GM23338 (cell line): ENCODE data around the gene GPR22. TPM values are rescaled to one million over a fixed set of nuclear protein-coding genes. Genes with fewer than 3 reads are reported as not detected.

Source experiments
- polyA plus RNA-seq: library from polyadenylated mRNA; unstranded; fragments of >200 nt; fragmentation: Nextera tagmentation; extraction: Ambion mirVana; gene quantifications from 2 replicates; pipeline ENCODE4 v1.2.1, GENCODE V29; 2016
- small RNA-seq: library from RNA; depleted of rRNA; stranded (forward); fragments of <200 nt; gene quantifications from one replicate; pipeline ENCODE3, GENCODE V24; 2014; ENCODE audit warnings: low replicate concordance
- total RNA-seq: library from RNA; depleted of rRNA; stranded (reverse); fragments of >200 nt; shearing (Covaris generic); gene quantifications from 2 replicates; pipeline ENCODE4 v1.2.3, GENCODE V29; 2014; rRNA removed

Gene GPR22
- total and polyA plus RNA-seq, 2 experiments from 2014 or later: 3.4 TPM; not detected in 1

Small RNAs within 50 kb of the gene (small RNA-seq; reads per million reads assigned to genes)
- gene AC002381.1: not detected

Other genes with a start within 250 kb of the GPR22 start
- 36.5 and 40.6 TPM in 2 replicates for gene COG5, start 93.9 kb downstream of the GPR22 start, total RNA-seq
- gene COG5, start 93.9 kb downstream of the GPR22 start, polyA plus RNA-seq: 11.0 and 15.4 TPM in 2 replicates
- 16.8 and 22.9 TPM in 2 replicates for gene DUS4L, start 93.9 kb downstream of the GPR22 start, total RNA-seq
- gene DUS4L, start 93.9 kb downstream of the GPR22 start, polyA plus RNA-seq: 16.3 and 16.7 TPM in 2 replicates
- 15.8 and 18.4 TPM in 2 replicates for gene BCAP29, start 110.2 kb downstream of the GPR22 start, total RNA-seq
- gene BCAP29, start 110.2 kb downstream of the GPR22 start, polyA plus RNA-seq: 20.3 and 24.0 TPM in 2 replicates
- 0.07 TPM in 1 of 2 replicates, not detected in the other for gene SLC26A4, start 190.8 kb downstream of the GPR22 start, total RNA-seq
- gene SLC26A4, start 190.8 kb downstream of the GPR22 start, polyA plus RNA-seq: not detected in 2 replicates